Ovary (tissue), 9 donors: ENCODE results near the gene CENPN. TPM values are rescaled to one million over a fixed set of nuclear protein-coding genes. Genes with fewer than 3 reads are reported as not detected.

ENCODE experiments used
- DNase-seq, 5 donors: peaks; one replicate each; pipeline ENCODE4 v3.0.0-alpha.2; 2019 to 2020
- H3K27ac ChIP-seq, 2 donors: fragments of 200-600 bp; one replicate each; pipeline versions ENCODE4 v1.5.1 to v1.8.0; 2019 to 2022
- H3K27me3 ChIP-seq: fragments of 200-600 bp; one replicate; pipeline ENCODE4 v1.8.0; 2022
- H3K36me3 ChIP-seq: fragments of 200-600 bp; sonication (generic); one replicate; pipeline ENCODE4 v1.5.1; 2019
- H3K4me1 ChIP-seq: one replicate; pipeline ENCODE4 v1.8.1; 2013; ENCODE audit warnings: mild to moderate bottlenecking, moderate library complexity; ENCODE audit not compliant: insufficient read depth
- H3K4me3 ChIP-seq: fragments of 200-600 bp; sonication (generic); one replicate; pipeline ENCODE4 v1.5.1; 2017
- H3K9me3 ChIP-seq, 2 donors: fragments of 200-600 bp in 1 of 2; sonication (generic) in 1 of 2; one replicate each; pipeline versions ENCODE4 v1.5.1 to v1.8.1; 2013 to 2019; ENCODE audit warnings: mild to moderate bottlenecking in 1 of 2, moderate library complexity in 1 of 2
- EP300 ChIP-seq: sonication (generic); formaldehyde crosslinking; IDR thresholded peaks from one replicate; pipeline ENCODE4 v1.6.1; 2017; ENCODE audit warnings: antibody characterized with exemption
- POLR2A ChIP-seq: fragments of 450-650 bp; IDR thresholded peaks from one replicate; pipeline ENCODE4 v1.6.1; 2017; ENCODE audit warnings: antibody characterized with exemption, mild to moderate bottlenecking, moderate library complexity
- WGBS, 3 donors: extraction: QIAGEN DNeasy Blood & Tissue Kit in 1 of 3; methylation state at CpG; one replicate each; pipeline versions ENCODE4 v1.1.5 to v1.1.7; 2013 to 2017; 5-methylcytosine and 5-hydroxymethylcytosine counted together
- intact Hi-C, 4 donors: fragments of 100-400 bp; cut with DNase I; formaldehyde crosslinking; loops; one replicate each; pipeline versions ENCODE4 v1.11.0 to v1.15.1; 2022 to 2023
- polyA plus RNA-seq, 2 donors: library from polyadenylated mRNA; stranded (reverse); fragments of 200-250 nt in 1 of 2; fragments of 350-450 nt in 1 of 2; fragmentation: Illumina TruSeq in 1 of 2; extraction: RNeasy Lipid Tissue Mini Kit (QIAGEN cat#74804) in 1 of 2; gene quantifications; one replicate each; pipeline ENCODE4 v1.2.3, GENCODE V29; 2013 to 2014
- total RNA-seq, 7 donors: library from RNA; depleted of rRNA in 2 of 7; stranded (reverse); fragments of >200 nt in 2 of 7; fragmentation: NEBNext Ultra II Directional in 3 of 7; extraction: Animal tissue kit (Norgen Biotek cat#: 25700) in 3 of 7; gene quantifications; one replicate each; pipeline versions ENCODE4 v1.1.0 to v1.2.4, GENCODE V29; 2016 to 2023
- TF ChIP-seq, protein P1 (sequence below), 3 donors: fragments of 450-650 bp in 2 of 3; fragments of 200-600 bp in 1 of 3; IDR thresholded peaks; one replicate each; pipeline versions ENCODE4 v1.5.1 to v1.8.0; 2016 to 2022; ENCODE audit warnings: antibody characterized with exemption in 3 of 3, mild to moderate bottlenecking in 1 of 3
- donor health status: DM: no; HTN: no; CAD: no; lungs with moderate emphysema.
- donor health status: DM: no; HTN: no; CAD: no.
- donor health status: Bipolar disorder and iron deficiency.
- donor health status: DM: yes; HTN: yes; CAD: no.
- donor health status: DM: no; HTN: no; CAD: no.
- donor health status: DM: yes; HTN: yes; CAD: no.

The CENPN gene
- total and polyA plus RNA-seq, 9 donors, result 1.4 to 8.2 (median 2.8) TPM

DNA sequence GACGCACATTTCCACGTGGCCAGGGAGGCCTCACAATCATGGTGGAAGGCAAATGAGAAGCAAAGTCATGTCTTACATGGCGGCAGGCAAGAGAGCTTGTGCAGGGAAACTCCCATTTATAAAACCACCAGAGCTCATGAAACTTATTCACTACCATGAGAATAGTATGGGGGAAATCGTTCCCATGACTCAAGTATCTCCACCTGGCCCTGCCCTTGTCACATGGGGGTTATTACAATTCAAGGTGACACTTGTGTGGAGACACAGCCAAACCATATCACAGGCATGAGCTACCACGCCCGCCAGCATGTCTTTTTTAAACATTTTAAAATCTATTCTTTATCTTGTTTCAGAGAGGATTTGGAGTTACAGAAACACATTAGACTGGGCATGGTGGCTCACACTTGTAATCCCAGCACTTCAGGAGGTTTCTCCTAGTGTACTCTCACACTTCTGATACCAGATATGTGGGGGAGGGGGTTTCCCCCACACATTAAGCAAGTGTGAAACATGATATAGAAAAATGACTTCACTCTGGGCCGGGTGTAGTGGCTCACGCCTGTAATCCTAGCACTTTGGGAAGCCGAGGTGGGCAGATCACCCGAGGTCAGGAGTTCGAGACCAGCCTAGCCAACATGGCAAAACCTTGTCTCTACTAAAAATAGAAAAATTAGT lies 23.1 kb downstream of the CENPN start:
- no peaks in the 10 kb centered on the region for H3K36me3 ChIP-seq
- H3K4me1 ChIP-seq, result no peaks in the 10 kb centered on the region
- 94 to 95% (median 94%) methylated on average over 11 of the region's 11 CpGs for WGBS, 3 donors
- intact Hi-C loops, result loop anchor here in 1 of 4 donors (10.0 kb wide), 1 partner anchor 715 kb away; no protein-coding TSS in a partner anchor
- no peak overlapping the region for H3K27ac ChIP-seq
- no peak overlapping the region for H3K4me3 ChIP-seq
- no peaks in the 10 kb centered on the region for H3K27me3 ChIP-seq
- TF ChIP-seq POLR2A, result no peak
- TF ChIP-seq, protein P1, sequence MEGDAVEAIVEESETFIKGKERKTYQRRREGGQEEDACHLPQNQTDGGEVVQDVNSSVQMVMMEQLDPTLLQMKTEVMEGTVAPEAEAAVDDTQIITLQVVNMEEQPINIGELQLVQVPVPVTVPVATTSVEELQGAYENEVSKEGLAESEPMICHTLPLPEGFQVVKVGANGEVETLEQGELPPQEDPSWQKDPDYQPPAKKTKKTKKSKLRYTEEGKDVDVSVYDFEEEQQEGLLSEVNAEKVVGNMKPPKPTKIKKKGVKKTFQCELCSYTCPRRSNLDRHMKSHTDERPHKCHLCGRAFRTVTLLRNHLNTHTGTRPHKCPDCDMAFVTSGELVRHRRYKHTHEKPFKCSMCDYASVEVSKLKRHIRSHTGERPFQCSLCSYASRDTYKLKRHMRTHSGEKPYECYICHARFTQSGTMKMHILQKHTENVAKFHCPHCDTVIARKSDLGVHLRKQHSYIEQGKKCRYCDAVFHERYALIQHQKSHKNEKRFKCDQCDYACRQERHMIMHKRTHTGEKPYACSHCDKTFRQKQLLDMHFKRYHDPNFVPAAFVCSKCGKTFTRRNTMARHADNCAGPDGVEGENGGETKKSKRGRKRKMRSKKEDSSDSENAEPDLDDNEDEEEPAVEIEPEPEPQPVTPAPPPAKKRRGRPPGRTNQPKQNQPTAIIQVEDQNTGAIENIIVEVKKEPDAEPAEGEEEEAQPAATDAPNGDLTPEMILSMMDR (IDR thresholded peaks at IDR 0.05), result no peak
- TF ChIP-seq EP300, result no peak
- H3K9me3 ChIP-seq, result no peaks in the 10 kb centered on the region
- no peak for DNase-seq

DNA sequence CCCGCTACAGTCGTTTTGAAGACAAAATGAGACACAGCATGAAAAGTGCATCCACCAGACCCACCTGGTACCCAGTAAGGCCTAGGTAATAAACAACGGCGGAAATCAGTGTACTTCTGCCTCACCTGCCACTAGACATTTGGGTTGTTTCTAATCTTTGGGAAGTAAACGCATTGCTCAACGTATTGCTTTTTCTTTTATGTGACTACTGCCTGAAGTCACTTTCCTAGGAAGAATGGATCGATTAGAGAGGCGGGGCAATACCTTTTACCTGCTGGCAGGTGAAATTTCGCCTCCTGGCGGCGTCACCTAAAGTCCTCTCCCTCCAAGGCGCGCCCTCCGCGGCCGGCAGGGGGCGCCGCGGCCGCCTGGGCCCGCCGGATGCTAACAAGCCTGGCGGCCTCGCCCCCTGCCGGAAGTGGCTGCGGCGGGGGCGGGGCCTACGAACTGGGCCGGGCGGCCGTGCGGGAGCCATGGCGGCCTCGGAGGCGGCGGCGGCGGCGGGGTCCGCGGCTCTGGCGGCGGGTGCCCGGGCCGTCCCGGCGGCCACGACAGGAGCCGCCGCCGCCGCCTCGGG lies 28.5 kb downstream of the CENPN start, which contains the start of gene ATMIN:
Gene ATMIN (plus strand): TSS at position 445 of the 577 bp plus-strand sequence. CDS start 29 bp downstream, at position 474.
- 4 to 10% (median 5%) methylated on average over 23 to 54 of the region's 54 CpGs for WGBS, 3 donors
- peak; percentile 79 to 92 (median 87) for DNase-seq
- intact Hi-C loops, result loop anchor here in 1 of 4 donors (10.0 kb wide), 1 partner anchor 709 kb away; no protein-coding TSS in a partner anchor
- TF ChIP-seq EP300 (no peak), POLR2A (peak; percentile 23)
- TF ChIP-seq, protein P1 (IDR thresholded peaks at IDR 0.05), result peak; percentile 93 to 98 (median 97)
- Histone ChIP-seq H3K36me3 (no peaks in the 10 kb centered on the region), H3K27ac (no peak within 1 kb of the TSS), H3K27me3 (no peaks in the 10 kb centered on the region), H3K4me3 (peak within 1 kb of the TSS; percentile 76), H3K4me1 (peaks cover 7% of the 10 kb centered on the region), H3K9me3 (no peaks in the 10 kb centered on the region)

DNA sequence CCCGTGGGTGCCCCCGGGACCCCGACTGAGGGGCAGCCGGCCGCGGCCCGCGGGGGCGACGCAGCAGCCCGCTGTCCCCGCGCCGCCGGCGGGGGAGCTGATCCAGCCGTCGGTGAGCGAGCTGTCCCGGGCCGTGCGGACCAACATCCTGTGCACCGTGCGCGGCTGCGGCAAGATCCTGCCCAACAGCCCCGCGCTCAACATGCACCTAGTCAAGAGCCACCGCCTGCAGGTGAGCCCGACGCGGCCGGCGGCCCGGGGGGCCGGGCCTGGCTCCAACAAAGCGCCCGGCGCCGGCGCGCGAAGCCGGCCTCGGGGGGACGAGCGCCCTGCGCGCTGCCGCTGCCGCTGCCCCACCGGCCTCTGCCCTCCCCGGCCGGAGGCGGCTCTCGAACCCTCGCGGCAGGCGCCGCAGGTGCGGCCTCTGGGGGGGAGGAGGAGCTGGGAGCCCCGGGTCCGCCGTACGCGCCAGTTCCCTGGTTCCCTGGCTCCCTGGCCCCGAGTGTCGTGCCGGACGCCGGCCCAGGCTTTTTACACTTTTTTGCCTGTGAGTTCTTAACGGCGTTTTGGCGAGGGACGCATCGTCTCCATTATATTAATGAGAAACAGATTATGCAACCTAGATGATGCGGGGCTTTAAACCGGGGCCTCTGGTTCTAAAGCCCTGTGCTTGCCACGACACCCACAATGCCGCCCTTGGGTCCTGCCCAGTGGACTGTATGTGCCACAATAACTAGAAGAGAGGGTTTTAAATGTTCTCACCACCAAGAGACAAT lies 29.1 kb downstream of the CENPN start:
- 0 to 1% (median 0%) methylated on average over 45 to 80 of the region's 80 CpGs for WGBS, 3 donors
- peak in 3 of 5 donors; percentile 25 to 44 (median 42) for DNase-seq
- intact Hi-C loops, result loop anchor here in 1 of 4 donors (10.0 kb wide), 1 partner anchor 709 kb away; no protein-coding TSS in a partner anchor
- Histone ChIP-seq H3K27ac (no peak overlapping the region), H3K4me3 (peak overlapping the region; percentile 76), H3K9me3 (no peaks in the 10 kb centered on the region), H3K27me3 (no peaks in the 10 kb centered on the region), H3K36me3 (no peaks in the 10 kb centered on the region), H3K4me1 (peaks cover 7% of the 10 kb centered on the region)
- no peak for TF ChIP-seq POLR2A
- TF ChIP-seq, protein P1 (IDR thresholded peaks at IDR 0.05), result no peak
- TF ChIP-seq EP300, result no peak

DNA sequence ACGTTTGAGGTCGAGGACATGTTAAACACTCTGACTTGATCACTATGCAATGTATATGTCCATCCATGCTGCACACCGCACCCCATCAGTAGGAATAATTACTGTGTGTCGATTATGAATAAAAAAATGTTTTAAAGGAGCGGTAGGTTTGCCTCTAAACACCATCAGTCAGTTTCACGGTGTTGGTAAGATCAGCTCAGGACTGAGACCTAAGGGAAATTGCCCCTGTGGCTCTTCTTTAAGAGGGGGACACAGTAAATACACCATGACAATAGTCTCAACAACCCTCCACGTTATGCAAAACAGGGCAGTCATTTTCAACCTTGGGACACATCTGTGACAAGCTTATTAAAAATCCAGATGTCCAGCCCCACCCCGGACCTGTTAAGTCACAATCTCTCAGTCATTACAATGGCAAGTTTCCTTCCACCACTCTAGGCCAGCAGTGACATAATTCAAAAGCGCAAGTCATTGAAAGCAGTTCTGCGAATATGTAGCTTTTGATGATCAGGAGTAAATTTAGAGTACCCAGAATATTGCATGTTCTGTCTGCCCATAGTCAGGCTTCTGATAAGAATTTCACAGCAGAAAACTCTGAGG lies 29.8 kb downstream of the CENPN start:
- H3K4me1 ChIP-seq, result peaks cover 7% of the 10 kb centered on the region
- intact Hi-C loops, result loop anchor here in 1 of 4 donors (10.0 kb wide), 1 partner anchor 708 kb away; no protein-coding TSS in a partner anchor
- no peak for DNase-seq
- H3K27ac ChIP-seq, result no peak overlapping the region
- WGBS, 3 donors, result 30 to 32% (median 32%) methylated on average over 10 of the region's 10 CpGs
- TF ChIP-seq, protein P1 (IDR thresholded peaks at IDR 0.05), result no peak
- TF ChIP-seq POLR2A, result no peak
- no peak for TF ChIP-seq EP300
- H3K9me3 ChIP-seq, result no peaks in the 10 kb centered on the region
- H3K27me3 ChIP-seq, result no peaks in the 10 kb centered on the region
- H3K4me3 ChIP-seq, result peak overlapping the region; percentile 76
- no peaks in the 10 kb centered on the region for H3K36me3 ChIP-seq
